B cell (primary cell): ENCODE results near the gene HSBP1L1. TPM values are rescaled to one million over a fixed set of nuclear protein-coding genes. Genes with fewer than 3 reads are reported as not detected.

Experiments
- ATAC-seq: fragments of 200-7000 bp; cut with Tn5 transposase; one replicate; pipeline ENCODE4 v1.10.0; 2021; ENCODE audit warnings: low read depth, mild to moderate bottlenecking, moderate number of reproducible peaks, moderate library complexity
- CTCF ChIA-PET: fragments of 350-600 bp; sonication (Branson Sonifier 250); formaldehyde crosslinking; loops from one replicate; lab custom pipeline; 2021; ENCODE audit warnings: antibody characterized with exemption, inconsistent platforms; lab: Charles Lee
- POLR2A ChIA-PET: fragments of 350-600 bp; sonication (Branson Sonifier 250); formaldehyde crosslinking; loops from one replicate; lab custom pipeline; 2021; ENCODE audit warnings: antibody characterized with exemption; lab: Charles Lee
- DNase-seq: peaks from one replicate; pipeline ENCODE4 v3.0.0; 2013
- H2AFZ ChIP-seq: 2 replicates; pipeline ENCODE4 v1.6.1; 2012; ENCODE audit warnings: mild to moderate bottlenecking, low read depth, low read length; ENCODE audit not compliant: insufficient read depth, poor library complexity, severe bottlenecking
- H3K27ac ChIP-seq, 2 donors: 1 replicate in 1 of 2; 2 replicates in 1 of 2; pipeline ENCODE4 v1.5.1; 2012 to 2013; ENCODE audit warnings: low read length in 2 of 2, mild to moderate bottlenecking in 2 of 2, moderate library complexity in 1 of 2
- H3K27me3 ChIP-seq, 4 experiments: fragments of 200-600 bp in 1 of 4; sonication (generic) in 1 of 4; replicated peaks in 1 of 4; 1 replicate in 2 of 4; 2 replicates in 2 of 4; pipeline versions ENCODE4 v1.6.1 to v1.7.0; 2013 to 2016; ENCODE audit warnings: low read length in 3 of 4, mild to moderate bottlenecking in 2 of 4, mixed read lengths in 1 of 4, moderate library complexity in 1 of 4; ENCODE audit not compliant: insufficient read depth in 4 of 4, control insufficient read depth in 3 of 4; ENCODE audit errors: control extremely low read depth in 1 of 4
- H3K36me3 ChIP-seq, 2 experiments: replicated peaks in 1 of 2; 1 replicate in 1 of 2; 2 replicates in 1 of 2; pipeline versions ENCODE4 v1.6.1 to v1.7.1; 2013; ENCODE audit warnings: low read length in 1 of 2; ENCODE audit not compliant: insufficient read depth in 2 of 2, control insufficient read depth in 1 of 2; ENCODE audit errors: control extremely low read depth in 1 of 2, extremely low read depth in 1 of 2
- H3K4me1 ChIP-seq, 2 donors: fragments of 200-600 bp in 1 of 2; sonication (generic) in 1 of 2; 1 replicate in 1 of 2; 2 replicates in 1 of 2; pipeline versions ENCODE4 v1.5.1 to v1.6.1; 2013 to 2017; ENCODE audit warnings: low read length in 2 of 2; ENCODE audit not compliant: control insufficient read depth in 2 of 2, insufficient read depth in 2 of 2
- H3K4me2 ChIP-seq: replicated peaks from 2 replicates; pipeline ENCODE3; 2012; ENCODE audit warnings: mild to moderate bottlenecking, low read depth, low read length; ENCODE audit not compliant: poor library complexity, severe bottlenecking
- H3K4me3 ChIP-seq, 5 experiments: fragments of 200-600 bp in 1 of 5; sonication (generic) in 1 of 5; 1 replicate in 3 of 5; 2 replicates in 2 of 5; pipeline versions ENCODE4 v1.5.1 to v1.7.0; 2011 to 2016; ENCODE audit warnings: low read length in 4 of 5, mild to moderate bottlenecking in 4 of 5, low read depth in 2 of 5, control low read depth in 1 of 5, moderate library complexity in 1 of 5; ENCODE audit not compliant: insufficient read depth in 1 of 5; ENCODE audit errors: control extremely low read depth in 1 of 5, extremely low read depth in 1 of 5
- H3K79me2 ChIP-seq: fragments of 200-600 bp; sonication (generic); one replicate; pipeline ENCODE4 v1.6.0; 2016; ENCODE audit warnings: low read length; ENCODE audit not compliant: control insufficient read depth, insufficient read depth
- H3K9ac ChIP-seq: fragments of 200-600 bp; sonication (generic); 2 replicates; pipeline ENCODE4 v1.6.1; 2017; ENCODE audit warnings: mild to moderate bottlenecking, low read length, moderate library complexity
- H3K9me3 ChIP-seq, 3 donors: one replicate each; pipeline versions ENCODE4 v1.6.1 to v1.7.1; 2013; ENCODE audit warnings: low read length in 2 of 3; ENCODE audit not compliant: control insufficient read depth in 2 of 3, insufficient read depth in 1 of 3; ENCODE audit errors: control extremely low read depth in 1 of 3
- H4K20me1 ChIP-seq: 2 replicates; pipeline ENCODE4 v1.6.0; 2012; ENCODE audit warnings: mild to moderate bottlenecking, low read length; ENCODE audit not compliant: insufficient read depth, control insufficient read depth, poor library complexity, severe bottlenecking
- H3K27ac Mint-ChIP-seq: one replicate; pipeline ENCODE4 v1.8.0; 2021; ENCODE audit warnings: mixed read lengths
- H3K27me3 Mint-ChIP-seq: one replicate; pipeline ENCODE4 v1.8.0; 2021; ENCODE audit warnings: mixed read lengths
- H3K4me1 Mint-ChIP-seq: one replicate; pipeline ENCODE4 v1.8.0; 2021; ENCODE audit warnings: mixed read lengths
- H3K4me3 Mint-ChIP-seq: one replicate; pipeline ENCODE4 v1.8.0; 2021; ENCODE audit warnings: mixed read lengths
- H3K9me3 Mint-ChIP-seq: one replicate; pipeline ENCODE4 v1.8.0; 2022; ENCODE audit warnings: mixed read lengths; ENCODE audit not compliant: insufficient read depth
- EZH2 ChIP-seq: IDR thresholded peaks from 2 replicates; pipeline ENCODE4 v1.6.1; 2012; ENCODE audit warnings: borderline replicate concordance, low read depth, mild to moderate bottlenecking, moderate library complexity, low read length; ENCODE audit not compliant: insufficient read depth, poor library complexity, severe bottlenecking
- WGBS: methylation state at CpG from one replicate; pipeline ENCODE4 v1.1.5; 2013; ENCODE audit warnings: missing lambda C conversion rate; ENCODE audit not compliant: insufficient coverage; 5-methylcytosine and 5-hydroxymethylcytosine counted together
- intact Hi-C: fragments of 100-400 bp; cut with micrococcal nuclease; formaldehyde crosslinking; loops from one replicate; pipeline ENCODE4 v1.10.0; 2022
- polyA plus RNA-seq: library from polyadenylated mRNA; depleted of rRNA; stranded (reverse); fragments of >200 nt; gene quantifications from 2 replicates; pipeline ENCODE4 v1.2.3, GENCODE V29; 2012
- total RNA-seq, 2 donors: library from RNA; stranded (reverse); fragments of 120-200 nt in 1 of 2; gene quantifications; 1 replicate in 1 of 2; 2 replicates in 1 of 2; pipeline versions ENCODE4 v1.2.3 to v1.2.4, GENCODE V29; 2013 to 2022
- TF ChIP-seq, protein P1 (sequence below): fragments of 200-600 bp; IDR thresholded peaks from one replicate; pipeline ENCODE4 v1.8.0; 2022; ENCODE audit warnings: antibody characterized with exemption, mild to moderate bottlenecking

Gene HSBP1L1
- total and polyA plus RNA-seq, 2 donors (not counting 1 experiment from before 2014, with no cell fraction given) = 4.6 to 7.2 TPM

DNA sequence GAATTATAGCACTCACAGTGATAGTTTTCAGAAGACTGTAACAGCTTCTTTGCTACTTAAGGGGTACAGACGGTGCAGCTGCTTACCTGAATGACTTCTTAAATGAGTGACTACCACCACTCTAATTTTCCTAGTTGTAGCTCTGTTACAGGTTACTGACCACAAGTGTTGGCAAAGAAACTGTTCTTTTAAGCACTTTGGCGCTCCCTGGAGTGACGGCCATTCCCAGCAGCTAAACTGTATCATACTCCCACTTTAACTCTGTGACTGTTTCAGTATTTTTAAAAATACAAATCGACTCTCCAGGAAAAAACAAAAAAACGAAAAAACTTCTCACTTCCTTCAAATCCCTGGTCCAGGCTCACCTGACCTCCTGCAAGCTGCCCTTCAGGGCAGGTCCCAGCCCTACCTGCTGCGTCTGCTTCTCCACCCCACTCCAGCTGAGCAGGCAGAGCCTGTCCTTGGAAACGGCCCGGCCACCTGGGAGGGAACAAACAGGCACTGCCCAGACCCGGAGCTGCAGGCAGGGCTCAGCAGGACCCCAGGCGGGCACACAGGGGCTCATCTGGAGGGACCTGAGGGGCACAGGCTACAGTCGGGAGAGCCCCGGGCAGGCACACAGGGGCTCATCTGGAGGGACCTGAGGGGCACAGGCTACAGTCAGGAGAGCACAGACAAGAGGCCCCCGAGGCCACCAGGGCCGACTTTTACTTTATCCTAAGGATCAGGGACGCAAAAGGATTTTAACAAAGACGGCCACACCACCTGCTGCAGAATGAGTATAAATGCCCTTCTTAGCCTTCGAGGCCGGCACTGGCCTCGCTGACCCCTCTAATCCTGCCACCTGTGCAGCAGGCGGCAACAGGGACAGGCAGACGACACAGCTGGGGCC is 37.5 kb upstream of the HSBP1L1 start:
- H3K9me3 ChIP-seq = peaks cover 1 to 36% (median 32%) of the 10 kb centered on the region in 3 donors
- H3K27me3 ChIP-seq = no peaks in the 10 kb centered on the region
- H3K9ac ChIP-seq = no peak overlapping the region
- H3K27ac ChIP-seq = no peak overlapping the region
- no peak for ATAC-seq
- 97% methylated on average over 21 of the region's 21 CpGs for WGBS
- no peaks in the 10 kb centered on the region for H3K4me1 ChIP-seq
- POLR2A ChIA-PET = no interaction called here
- H3K4me2 ChIP-seq = no peak overlapping the region
- peaks cover 3 to 58% of the 10 kb centered on the region in 2 experiments for H3K36me3 ChIP-seq
- DNase-seq = no peak
- Mint-ChIP-seq H3K27ac (no peak overlapping the region), H3K4me1 (no peaks in the 10 kb centered on the region), H3K27me3 (no peaks in the 10 kb centered on the region), H3K9me3 (peaks cover 13% of the 10 kb centered on the region), H3K4me3 (no peak overlapping the region)
- intact Hi-C loops = no loop called here
- peaks cover 90% of the 10 kb centered on the region for H3K79me2 ChIP-seq
- no peak overlapping the region for H3K4me3 ChIP-seq
- H4K20me1 ChIP-seq = peaks cover 60% of the 10 kb centered on the region
- TF ChIP-seq EZH2 = no peak
- TF ChIP-seq, protein P1, sequence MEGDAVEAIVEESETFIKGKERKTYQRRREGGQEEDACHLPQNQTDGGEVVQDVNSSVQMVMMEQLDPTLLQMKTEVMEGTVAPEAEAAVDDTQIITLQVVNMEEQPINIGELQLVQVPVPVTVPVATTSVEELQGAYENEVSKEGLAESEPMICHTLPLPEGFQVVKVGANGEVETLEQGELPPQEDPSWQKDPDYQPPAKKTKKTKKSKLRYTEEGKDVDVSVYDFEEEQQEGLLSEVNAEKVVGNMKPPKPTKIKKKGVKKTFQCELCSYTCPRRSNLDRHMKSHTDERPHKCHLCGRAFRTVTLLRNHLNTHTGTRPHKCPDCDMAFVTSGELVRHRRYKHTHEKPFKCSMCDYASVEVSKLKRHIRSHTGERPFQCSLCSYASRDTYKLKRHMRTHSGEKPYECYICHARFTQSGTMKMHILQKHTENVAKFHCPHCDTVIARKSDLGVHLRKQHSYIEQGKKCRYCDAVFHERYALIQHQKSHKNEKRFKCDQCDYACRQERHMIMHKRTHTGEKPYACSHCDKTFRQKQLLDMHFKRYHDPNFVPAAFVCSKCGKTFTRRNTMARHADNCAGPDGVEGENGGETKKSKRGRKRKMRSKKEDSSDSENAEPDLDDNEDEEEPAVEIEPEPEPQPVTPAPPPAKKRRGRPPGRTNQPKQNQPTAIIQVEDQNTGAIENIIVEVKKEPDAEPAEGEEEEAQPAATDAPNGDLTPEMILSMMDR = no peak
- no peak overlapping the region for H2AFZ ChIP-seq
- CTCF ChIA-PET = interaction anchor here (0.8 kb wide), 1 partner anchor 100 kb away, joined by 3 read pairs; no protein-coding TSS in a partner anchor
